Subcutaneous abdominal adipose tissue (tissue), 5 donors: Measurements from ENCODE around the gene NAT9.

Source experiments
- H3K27ac ChIP-seq: one replicate; pipeline ENCODE4 v1.7.0; 2013; ENCODE audit warnings: low read depth, mild to moderate bottlenecking, inconsistent platforms, low read length, moderate library complexity
- H3K27me3 ChIP-seq, 5 donors: one replicate each; pipeline ENCODE4 v1.7.0; 2013; ENCODE audit warnings: low read length in 5 of 5, inconsistent platforms in 1 of 5; ENCODE audit not compliant: control insufficient read depth in 5 of 5, insufficient read depth in 4 of 5
- H3K36me3 ChIP-seq, 5 donors: one replicate each; pipeline ENCODE4 v1.7.0; 2013; ENCODE audit warnings: low read length in 5 of 5; ENCODE audit not compliant: control insufficient read depth in 5 of 5, insufficient read depth in 5 of 5
- H3K4me1 ChIP-seq, 5 donors: one replicate each; pipeline ENCODE4 v1.7.0; 2013; ENCODE audit warnings: low read length in 5 of 5, mild to moderate bottlenecking in 3 of 5, moderate library complexity in 1 of 5; ENCODE audit not compliant: control insufficient read depth in 5 of 5, insufficient read depth in 5 of 5
- H3K4me3 ChIP-seq, 5 donors: one replicate each; pipeline ENCODE4 v1.7.0; 2013; ENCODE audit warnings: low read length in 5 of 5, low read depth in 1 of 5
- H3K9ac ChIP-seq, 5 donors: one replicate each; pipeline ENCODE4 v1.7.0; 2013; ENCODE audit warnings: low read length in 5 of 5, mild to moderate bottlenecking in 4 of 5, moderate library complexity in 3 of 5
- H3K9me3 ChIP-seq, 5 donors: one replicate each; pipeline ENCODE4 v1.7.0; 2013; ENCODE audit warnings: low read length in 5 of 5; ENCODE audit not compliant: control insufficient read depth in 5 of 5
- donor health status: healthy.
- donor health status: healthy.
- donor health status: healthy.
- donor health status: healthy.
- donor health status: healthy.

NAT9 gene

GRCh38 chr17:74748529-74749278 is 27.4 kb downstream of the NAT9 start, which contains the start of gene NHERF1:
NHERF1 (plus strand) TSS chr17:74748628; CDS start chr17:74748847, 219 bp downstream.
- no peaks in the 10 kb centered on the region for H3K27me3 ChIP-seq
- peak within 1 kb of the TSS; percentile 37 for H3K27ac ChIP-seq
- no peaks in the 10 kb centered on the region for H3K36me3 ChIP-seq
- H3K9ac ChIP-seq: peak within 1 kb of the TSS in 4 of 5 donors; percentile 73 to 87 (median 82)
- peaks cover 6 to 73% (median 61%) of the 10 kb centered on the region in 5 donors for H3K4me1 ChIP-seq
- no peaks in the 10 kb centered on the region for H3K9me3 ChIP-seq
- H3K4me3 ChIP-seq: peak within 1 kb of the TSS in 4 of 5 donors; percentile 74 to 90 (median 80)

GRCh38 chr17:74748279-74748528 is 27.9 kb downstream of the NAT9 start:
- peaks cover 0 to 2% (median 0%) of the 10 kb centered on the region in 5 donors for H3K27me3 ChIP-seq
- peak overlapping the region in 2 of 5 donors; percentile 49 to 62 for H3K9ac ChIP-seq
- H3K27ac ChIP-seq: peak overlapping the region; percentile 30
- H3K36me3 ChIP-seq: no peaks in the 10 kb centered on the region
- H3K4me3 ChIP-seq: peak overlapping the region in 4 of 5 donors; percentile 51 to 90 (median 68)
- peaks cover 6 to 73% (median 61%) of the 10 kb centered on the region in 5 donors for H3K4me1 ChIP-seq
- no peaks in the 10 kb centered on the region for H3K9me3 ChIP-seq

- Histone ChIP-seq H3K9ac (no peak overlapping the region), H3K27me3 (peaks cover 0 to 4% (median 3%) of the 10 kb centered on the region in 5 donors), H3K27ac (peak overlapping the region; percentile 30), H3K4me1 (peaks cover 9 to 75% (median 69%) of the 10 kb centered on the region in 5 donors), H3K9me3 (no peaks in the 10 kb centered on the region), H3K4me3 (no peak overlapping the region), H3K36me3 (no peaks in the 10 kb centered on the region)
Measured at GRCh38 chr17:74746922-74747321, 29.2 kb downstream of the NAT9 start.

GRCh38 chr17:74746376-74746775 is 29.8 kb downstream of the NAT9 start:
- H3K36me3 ChIP-seq: no peaks in the 10 kb centered on the region
- no peak overlapping the region for H3K27ac ChIP-seq
- H3K4me1 ChIP-seq: peaks cover 9 to 75% (median 68%) of the 10 kb centered on the region in 5 donors

GRCh38 chr17:74745548-74746177 is 30.5 kb downstream of the NAT9 start:
- Histone ChIP-seq H3K4me3 (no peak overlapping the region), H3K36me3 (no peaks in the 10 kb centered on the region), H3K27ac (no peak overlapping the region), H3K9me3 (no peaks in the 10 kb centered on the region), H3K9ac (no peak overlapping the region), H3K4me1 (peaks cover 8 to 68% (median 61%) of the 10 kb centered on the region in 5 donors), H3K27me3 (peaks cover 0 to 9% (median 5%) of the 10 kb centered on the region in 5 donors)

More at GRCh38 chr17:74746376-74746775, 29.8 kb downstream of the NAT9 start:
- no peaks in the 10 kb centered on the region for H3K9me3 ChIP-seq
- H3K4me3 ChIP-seq: no peak overlapping the region
- peak overlapping the region in 1 of 5 donors; percentile 35 for H3K9ac ChIP-seq
- H3K27me3 ChIP-seq: peaks cover 0 to 8% (median 3%) of the 10 kb centered on the region in 5 donors

- peak overlapping the region in 4 of 5 donors; percentile 6 to 79 (median 62) for H3K9ac ChIP-seq
- peaks cover 6 to 12% (median 10%) of the 10 kb centered on the region in 5 donors for H3K27me3 ChIP-seq
- no peaks in the 10 kb centered on the region for H3K36me3 ChIP-seq
- no peak overlapping the region for H3K27ac ChIP-seq
- H3K4me3 ChIP-seq: peak overlapping the region; percentile 40 to 68 (median 50)
- peaks cover 3 to 61% (median 54%) of the 10 kb centered on the region in 5 donors for H3K4me1 ChIP-seq
- H3K9me3 ChIP-seq: no peaks in the 10 kb centered on the region
Measured at GRCh38 chr17:74744714-74745547, 31.2 kb downstream of the NAT9 start.

GRCh38 chr17:74744349-74744713 is 31.8 kb downstream of the NAT9 start:
- Histone ChIP-seq H3K27ac (no peak overlapping the region), H3K36me3 (no peaks in the 10 kb centered on the region), H3K9me3 (no peaks in the 10 kb centered on the region), H3K4me3 (peak overlapping the region in 1 of 5 donors; percentile 63), H3K4me1 (peaks cover 3 to 55% (median 48%) of the 10 kb centered on the region in 5 donors), H3K27me3 (peaks cover 6 to 13% (median 11%) of the 10 kb centered on the region in 5 donors), H3K9ac (no peak overlapping the region)

- peaks cover 3 to 50% (median 42%) of the 10 kb centered on the region in 5 donors for H3K4me1 ChIP-seq
- peaks cover 11 to 18% (median 17%) of the 10 kb centered on the region in 5 donors for H3K27me3 ChIP-seq
- H3K4me3 ChIP-seq: no peak overlapping the region
- no peak overlapping the region for H3K27ac ChIP-seq
- H3K36me3 ChIP-seq: no peaks in the 10 kb centered on the region
- H3K9me3 ChIP-seq: no peaks in the 10 kb centered on the region
- no peak overlapping the region for H3K9ac ChIP-seq
Measured at GRCh38 chr17:74743755-74744154, 32.4 kb downstream of the NAT9 start.

- Histone ChIP-seq H3K4me3 (no peak overlapping the region), H3K36me3 (no peaks in the 10 kb centered on the region), H3K27me3 (peaks cover 18 to 25% (median 24%) of the 10 kb centered on the region in 5 donors), H3K9me3 (no peaks in the 10 kb centered on the region), H3K27ac (no peak overlapping the region), H3K9ac (no peak overlapping the region), H3K4me1 (peaks cover 3 to 54% (median 42%) of the 10 kb centered on the region in 5 donors)
Measured at GRCh38 chr17:74742978-74743545, 33.1 kb downstream of the NAT9 start.
